Parathyroid adenoma (tissue), 2 donors: Measurements from ENCODE around the gene SELENOH.

ENCODE experiments used
- H2AFZ ChIP-seq: fragments of 300-600 bp; sonication (generic); one replicate; pipeline ENCODE4 v1.7.0; 2017; ENCODE audit warnings: antibody characterized with exemption, mild to moderate bottlenecking
- H3K27ac ChIP-seq: fragments of 300-600 bp; sonication (generic); one replicate; pipeline ENCODE4 v1.7.0; 2017
- H3K27me3 ChIP-seq: fragments of 300-600 bp; sonication (generic); one replicate; pipeline ENCODE4 v1.7.0; 2017; ENCODE audit warnings: low read length; ENCODE audit not compliant: control insufficient read depth, insufficient read depth
- H3K36me3 ChIP-seq: fragments of 300-600 bp; sonication (generic); one replicate; pipeline ENCODE4 v1.7.0; 2017; ENCODE audit warnings: low read length; ENCODE audit not compliant: control insufficient read depth, insufficient read depth
- H3K4me1 ChIP-seq: fragments of 300-600 bp; sonication (generic); one replicate; pipeline ENCODE4 v1.7.0; 2017; ENCODE audit warnings: control low read depth
- H3K4me2 ChIP-seq: fragments of 300-600 bp; sonication (generic); one replicate; pipeline ENCODE4 v1.7.0; 2017; ENCODE audit warnings: low read length
- H3K4me3 ChIP-seq: fragments of 300-600 bp; sonication (generic); one replicate; pipeline ENCODE4 v1.7.0; 2017; ENCODE audit warnings: low read depth, low read length
- H3K79me2 ChIP-seq: fragments of 300-600 bp; sonication (generic); one replicate; pipeline ENCODE4 v1.7.0; 2017; ENCODE audit warnings: control low read depth
- H3K9ac ChIP-seq: fragments of 300-600 bp; sonication (generic); one replicate; pipeline ENCODE4 v1.7.0; 2017; ENCODE audit warnings: mild to moderate bottlenecking
- H3K9me3 ChIP-seq: fragments of 300-600 bp; sonication (generic); one replicate; pipeline ENCODE4 v1.7.0; 2017; ENCODE audit warnings: low read length; ENCODE audit not compliant: control insufficient read depth
- CTCF ChIP-seq: fragments of 300-600 bp; sonication (generic); IDR thresholded peaks from one replicate; pipeline ENCODE4 v1.7.0; 2017; ENCODE audit warnings: antibody characterized with exemption, mild to moderate bottlenecking
- donor health status: primary hyperparathyroidism.

Gene SELENOH

GRCh38 chr11:57772562-57772961 is 31.3 kb downstream of the SELENOH start:
- no peak overlapping the region for H2AFZ ChIP-seq
- no peak overlapping the region for H3K27ac ChIP-seq
- H3K4me2 ChIP-seq = peak overlapping the region; percentile 21
- TF ChIP-seq CTCF = no peak
- H3K9me3 ChIP-seq = no peaks in the 10 kb centered on the region
- H3K27me3 ChIP-seq = no peaks in the 10 kb centered on the region
- H3K36me3 ChIP-seq = no peaks in the 10 kb centered on the region
- H3K79me2 ChIP-seq = peaks cover 34% of the 10 kb centered on the region
- peaks cover 16% of the 10 kb centered on the region for H3K4me1 ChIP-seq
- H3K9ac ChIP-seq = no peak overlapping the region
- peak overlapping the region; percentile 2 for H3K4me3 ChIP-seq

GRCh38 chr11:57773026-57773598 is 31.8 kb downstream of the SELENOH start:
- no peaks in the 10 kb centered on the region for H3K36me3 ChIP-seq
- peak overlapping the region; percentile 2 for H3K4me3 ChIP-seq
- no peak overlapping the region for H3K4me2 ChIP-seq
- H3K4me1 ChIP-seq = peaks cover 22% of the 10 kb centered on the region
- no peak overlapping the region for H3K9ac ChIP-seq
- TF ChIP-seq CTCF = no peak
- H2AFZ ChIP-seq = no peak overlapping the region
- no peak overlapping the region for H3K27ac ChIP-seq
- H3K79me2 ChIP-seq = peaks cover 29% of the 10 kb centered on the region
- no peaks in the 10 kb centered on the region for H3K27me3 ChIP-seq
- H3K9me3 ChIP-seq = no peaks in the 10 kb centered on the region

- peak overlapping the region; percentile 38 for H3K4me2 ChIP-seq
- H3K36me3 ChIP-seq = no peaks in the 10 kb centered on the region
- peaks cover 20% of the 10 kb centered on the region for H3K79me2 ChIP-seq
- H3K27ac ChIP-seq = peak overlapping the region; percentile 87
- no peaks in the 10 kb centered on the region for H3K27me3 ChIP-seq
- peak overlapping the region; percentile 5 for H3K4me3 ChIP-seq
- TF ChIP-seq CTCF = no peak
- H3K9ac ChIP-seq = no peak overlapping the region
- peaks cover 36% of the 10 kb centered on the region for H3K4me1 ChIP-seq
- H2AFZ ChIP-seq = no peak overlapping the region
- H3K9me3 ChIP-seq = no peaks in the 10 kb centered on the region
Measured at GRCh38 chr11:57775491-57775890, 34.2 kb downstream of the SELENOH start.

- H3K79me2 ChIP-seq = peaks cover 19% of the 10 kb centered on the region
- H2AFZ ChIP-seq = no peak overlapping the region
- H3K4me3 ChIP-seq = no peak overlapping the region
- H3K27me3 ChIP-seq = no peaks in the 10 kb centered on the region
- H3K4me1 ChIP-seq = peaks cover 41% of the 10 kb centered on the region
- peak overlapping the region; percentile 87 for H3K27ac ChIP-seq
- H3K9ac ChIP-seq = no peak overlapping the region
- H3K9me3 ChIP-seq = no peaks in the 10 kb centered on the region
- TF ChIP-seq CTCF = no peak
- peak overlapping the region; percentile 53 for H3K4me2 ChIP-seq
- H3K36me3 ChIP-seq = no peaks in the 10 kb centered on the region
Measured at GRCh38 chr11:57776031-57776521, 34.8 kb downstream of the SELENOH start.

- peaks cover 15% of the 10 kb centered on the region for H3K79me2 ChIP-seq
- no peaks in the 10 kb centered on the region for H3K27me3 ChIP-seq
- TF ChIP-seq CTCF = no peak
- H3K36me3 ChIP-seq = no peaks in the 10 kb centered on the region
- peak overlapping the region; percentile 87 for H3K27ac ChIP-seq
- H3K4me1 ChIP-seq = peaks cover 44% of the 10 kb centered on the region
- H3K4me2 ChIP-seq = peak overlapping the region; percentile 53
- no peak overlapping the region for H3K9ac ChIP-seq
- H3K9me3 ChIP-seq = no peaks in the 10 kb centered on the region
- no peak overlapping the region for H3K4me3 ChIP-seq
- no peak overlapping the region for H2AFZ ChIP-seq
Measured at GRCh38 chr11:57776577-57777210, 35.4 kb downstream of the SELENOH start.
